ENCODE data around the gene RTP3. TPM values are rescaled to one million over a fixed set of nuclear protein-coding genes. Genes with fewer than 3 reads are reported as not detected.

RTP3 gene
- polyA plus RNA-seq, 1 of the 3 experiments (the other 2 are of a cell fraction), result not detected

DNA sequence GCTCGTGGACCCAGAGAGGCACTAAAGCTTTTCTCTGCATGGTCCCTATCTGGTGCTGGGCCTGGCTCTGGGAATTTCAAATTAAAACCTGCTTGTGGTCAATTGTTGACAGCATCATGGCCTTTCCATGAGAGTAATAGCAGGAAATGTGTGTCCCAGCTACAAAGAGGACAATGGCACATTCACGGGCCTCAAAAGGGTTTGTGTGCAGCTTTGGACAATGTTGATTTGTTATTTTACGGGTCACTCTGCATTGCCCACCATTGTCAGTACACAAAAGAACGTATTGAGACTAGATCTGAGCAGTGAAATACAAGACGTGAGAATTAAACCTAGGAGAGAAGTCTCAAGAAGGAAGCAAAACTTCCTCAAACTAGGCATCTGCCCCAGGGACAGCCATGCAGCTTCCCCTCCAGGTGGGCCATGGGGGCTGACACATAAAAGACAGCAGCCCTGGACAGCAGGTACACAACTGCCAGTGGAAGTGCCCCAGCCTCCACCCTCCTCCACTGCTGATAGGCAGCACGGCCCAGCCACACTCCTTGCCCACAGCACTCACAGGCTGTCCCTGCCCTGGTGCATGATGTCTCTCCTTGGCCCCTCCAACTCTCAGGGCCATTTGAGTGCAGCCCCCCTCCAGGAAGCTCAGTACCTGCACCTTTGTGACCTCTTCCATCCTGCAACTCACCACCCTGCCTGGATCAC lies 17.1 kb upstream of the RTP3 start:
- ChIA-PET POLR2A (no interaction called here), CTCF (interaction anchor here (0.6 to 2.2 kb wide), 4 partner anchors 9 to 496 kb away, joined by 3 to 18 read pairs (median 7); partner anchors contain the start of gene CCDC12)
- Histone ChIP-seq H3K36me3 (replicated peaks in 1 of 2; ENCODE audit: control insufficient read depth in 1 of 2, insufficient read depth in 2 of 2, low read length in 1 of 2) (no peaks in the 10 kb centered on the region), H3K4me2 (no peak overlapping the region), H3K27ac (ENCODE audit: low read depth in 2 of 2, low read length in 1 of 2) (no peak overlapping the region), H4K20me1 (ENCODE audit: insufficient read depth) (no peaks in the 10 kb centered on the region), H2AFZ (ENCODE audit: low read depth) (no peak overlapping the region), H3F3A (replicated peaks; ENCODE audit: insufficient read depth) (no peaks in the 10 kb centered on the region), H3K4me3 (ENCODE audit: low read depth in 2 of 2, low read length in 1 of 2) (no peak overlapping the region), H3K79me2 (ENCODE audit: insufficient read depth) (no peaks in the 10 kb centered on the region), H3K9ac (no peak overlapping the region), H3K27me3 (ENCODE audit: insufficient read depth) (peaks cover 7% of the 10 kb centered on the region; the same call in 1 of the 2 replicates), H3K9me2 (no peaks in the 10 kb centered on the region), H3K4me1 (ENCODE audit: control insufficient read depth in 1 of 2, insufficient read depth in 2 of 2, low read depth in 1 of 2, low read length in 1 of 2) (no peaks in the 10 kb centered on the region; a peak in 1 of 4 replicates), H3K9me3 (no peaks in the 10 kb centered on the region)
- TF ChIP-seq, protein P1, sequence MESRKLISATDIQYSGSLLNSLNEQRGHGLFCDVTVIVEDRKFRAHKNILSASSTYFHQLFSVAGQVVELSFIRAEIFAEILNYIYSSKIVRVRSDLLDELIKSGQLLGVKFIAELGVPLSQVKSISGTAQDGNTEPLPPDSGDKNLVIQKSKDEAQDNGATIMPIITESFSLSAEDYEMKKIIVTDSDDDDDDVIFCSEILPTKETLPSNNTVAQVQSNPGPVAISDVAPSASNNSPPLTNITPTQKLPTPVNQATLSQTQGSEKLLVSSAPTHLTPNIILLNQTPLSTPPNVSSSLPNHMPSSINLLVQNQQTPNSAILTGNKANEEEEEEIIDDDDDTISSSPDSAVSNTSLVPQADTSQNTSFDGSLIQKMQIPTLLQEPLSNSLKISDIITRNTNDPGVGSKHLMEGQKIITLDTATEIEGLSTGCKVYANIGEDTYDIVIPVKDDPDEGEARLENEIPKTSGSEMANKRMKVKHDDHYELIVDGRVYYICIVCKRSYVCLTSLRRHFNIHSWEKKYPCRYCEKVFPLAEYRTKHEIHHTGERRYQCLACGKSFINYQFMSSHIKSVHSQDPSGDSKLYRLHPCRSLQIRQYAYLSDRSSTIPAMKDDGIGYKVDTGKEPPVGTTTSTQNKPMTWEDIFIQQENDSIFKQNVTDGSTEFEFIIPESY (IDR thresholded peaks at IDR 0.05; ENCODE audit: borderline replicate concordance, low read depth), result no peak
- TF ChIP-seq FOXJ3 (CRISPR knock-in tag; IDR thresholded peaks at IDR 0.05) (no peak), RCOR1 (IDR thresholded peaks at IDR 0.05; ENCODE audit: low read length) (no peak), RAD21 (IDR thresholded peaks at IDR 0.05; ENCODE audit: low read length) (no peak), FOXM1 (IDR thresholded peaks at IDR 0.05; ENCODE audit: low read depth) (no peak), MEF2A (IDR thresholded peaks at IDR 0.05; ENCODE audit: borderline replicate concordance, low read depth) (no peak), YY1 (IDR thresholded peaks at IDR 0.05; ENCODE audit: low read depth) (no peak), EP300 (IDR thresholded peaks at IDR 0.05; ENCODE audit: borderline replicate concordance in 1 of 2, low read depth in 1 of 2, low read length in 1 of 2) (no peak)
- TF ChIP-seq, protein P2, sequence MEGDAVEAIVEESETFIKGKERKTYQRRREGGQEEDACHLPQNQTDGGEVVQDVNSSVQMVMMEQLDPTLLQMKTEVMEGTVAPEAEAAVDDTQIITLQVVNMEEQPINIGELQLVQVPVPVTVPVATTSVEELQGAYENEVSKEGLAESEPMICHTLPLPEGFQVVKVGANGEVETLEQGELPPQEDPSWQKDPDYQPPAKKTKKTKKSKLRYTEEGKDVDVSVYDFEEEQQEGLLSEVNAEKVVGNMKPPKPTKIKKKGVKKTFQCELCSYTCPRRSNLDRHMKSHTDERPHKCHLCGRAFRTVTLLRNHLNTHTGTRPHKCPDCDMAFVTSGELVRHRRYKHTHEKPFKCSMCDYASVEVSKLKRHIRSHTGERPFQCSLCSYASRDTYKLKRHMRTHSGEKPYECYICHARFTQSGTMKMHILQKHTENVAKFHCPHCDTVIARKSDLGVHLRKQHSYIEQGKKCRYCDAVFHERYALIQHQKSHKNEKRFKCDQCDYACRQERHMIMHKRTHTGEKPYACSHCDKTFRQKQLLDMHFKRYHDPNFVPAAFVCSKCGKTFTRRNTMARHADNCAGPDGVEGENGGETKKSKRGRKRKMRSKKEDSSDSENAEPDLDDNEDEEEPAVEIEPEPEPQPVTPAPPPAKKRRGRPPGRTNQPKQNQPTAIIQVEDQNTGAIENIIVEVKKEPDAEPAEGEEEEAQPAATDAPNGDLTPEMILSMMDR (IDR thresholded peaks at IDR 0.05), result no peak
- 44% methylated on average over 5 of the region's 6 CpGs for WGBS (ENCODE audit: low lambda C conversion rate)
- no peak for DNase-seq

DNA sequence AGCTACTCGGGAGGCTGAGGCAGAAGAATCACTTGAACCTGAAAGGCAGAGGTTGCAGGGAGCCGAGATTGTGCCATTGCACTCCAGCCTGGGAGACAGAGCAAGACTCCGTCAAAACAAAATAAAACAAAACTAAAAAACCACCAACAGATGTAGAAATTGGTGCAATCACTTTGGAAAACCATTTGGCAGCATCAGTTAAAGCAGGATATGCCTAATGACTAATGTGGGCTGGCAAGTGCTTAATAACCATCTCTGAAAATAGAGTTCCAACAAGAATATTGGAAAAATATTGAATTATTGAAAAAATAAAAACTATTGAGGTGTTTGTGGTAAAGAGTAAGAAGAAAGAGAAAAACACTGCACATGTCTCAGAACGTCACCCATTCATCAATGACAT lies 16.1 kb upstream of the RTP3 start:
- Histone ChIP-seq H3K27me3 (ENCODE audit: insufficient read depth) (peaks cover 7% of the 10 kb centered on the region; the same call in 1 of the 2 replicates), H3K9me2 (no peaks in the 10 kb centered on the region), H3K9me3 (no peaks in the 10 kb centered on the region), H3K4me2 (no peak overlapping the region), H3K4me3 (ENCODE audit: low read depth in 2 of 2, low read length in 1 of 2) (no peak overlapping the region), H3K79me2 (ENCODE audit: insufficient read depth) (no peaks in the 10 kb centered on the region), H3K36me3 (replicated peaks in 1 of 2; ENCODE audit: control insufficient read depth in 1 of 2, insufficient read depth in 2 of 2, low read length in 1 of 2) (no peaks in the 10 kb centered on the region), H2AFZ (ENCODE audit: low read depth) (no peak overlapping the region), H3K4me1 (ENCODE audit: control insufficient read depth in 1 of 2, insufficient read depth in 2 of 2, low read depth in 1 of 2, low read length in 1 of 2) (no peaks in the 10 kb centered on the region; a peak in 1 of 4 replicates), H3K27ac (ENCODE audit: low read depth in 2 of 2, low read length in 1 of 2) (no peak overlapping the region), H3F3A (replicated peaks; ENCODE audit: insufficient read depth) (no peaks in the 10 kb centered on the region), H4K20me1 (ENCODE audit: insufficient read depth) (no peaks in the 10 kb centered on the region), H3K9ac (no peak overlapping the region)
- no peak for TF ChIP-seq RCOR1 (IDR thresholded peaks at IDR 0.05; ENCODE audit: low read length)
- no peak for TF ChIP-seq GABPA (IDR thresholded peaks at IDR 0.05; ENCODE audit: low read depth)
- TF ChIP-seq TEAD4 (IDR thresholded peaks at IDR 0.05; ENCODE audit: borderline replicate concordance, insufficient read depth), result no peak
- TF ChIP-seq JUND (IDR thresholded peaks at IDR 0.05), result no peak
- TF ChIP-seq, protein P3, sequence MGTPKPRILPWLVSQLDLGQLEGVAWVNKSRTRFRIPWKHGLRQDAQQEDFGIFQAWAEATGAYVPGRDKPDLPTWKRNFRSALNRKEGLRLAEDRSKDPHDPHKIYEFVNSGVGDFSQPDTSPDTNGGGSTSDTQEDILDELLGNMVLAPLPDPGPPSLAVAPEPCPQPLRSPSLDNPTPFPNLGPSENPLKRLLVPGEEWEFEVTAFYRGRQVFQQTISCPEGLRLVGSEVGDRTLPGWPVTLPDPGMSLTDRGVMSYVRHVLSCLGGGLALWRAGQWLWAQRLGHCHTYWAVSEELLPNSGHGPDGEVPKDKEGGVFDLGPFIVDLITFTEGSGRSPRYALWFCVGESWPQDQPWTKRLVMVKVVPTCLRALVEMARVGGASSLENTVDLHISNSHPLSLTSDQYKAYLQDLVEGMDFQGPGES (IDR thresholded peaks at IDR 0.05; ENCODE audit: low read depth, low read length), result no peak
- no peak for DNase-seq
- ChIA-PET POLR2A (no interaction called here), CTCF (interaction anchor here (0.6 to 2.2 kb wide), 2 partner anchors 8 to 91 kb away, joined by 3 to 18 read pairs; no protein-coding TSS in a partner anchor)
- WGBS (ENCODE audit: low lambda C conversion rate), result 35% methylated on average over 4 of the region's 4 CpGs
